Embryonic facial prominence (tissue), 1 donor: Measurements from ENCODE around the gene JPH3.

Experiments used
- DNase-seq: peaks from one replicate; pipeline ENCODE4 v3.0.0-alpha.2; 2016; ENCODE audit errors: extremely low spot score

The JPH3 gene

GRCh38 chr16:87740441-87740840 is 138.1 kb downstream of the JPH3 start:
- no peak for DNase-seq

- no peak for DNase-seq
Measured at GRCh38 chr16:87740909-87741424, 138.7 kb downstream of the JPH3 start.

GRCh38 chr16:87741700-87742415 is 139.6 kb downstream of the JPH3 start:
- no peak for DNase-seq

GRCh38 chr16:87742781-87743490 is 140.6 kb downstream of the JPH3 start:
- DNase-seq, result no peak

GRCh38 chr16:87744750-87745514 is 142.6 kb downstream of the JPH3 start:
- DNase-seq, result no peak

GRCh38 chr16:87746178-87746577 is 143.9 kb downstream of the JPH3 start:
- DNase-seq, result no peak
